HG03558 (cell line): ENCODE data around the gene EPHB1.

Source experiments
- ATAC-seq: cut with Tn5 transposase; IDR thresholded peaks from one replicate; pipeline ENCODE4 v1.9.1; 2021; ENCODE audit warnings: moderate number of reproducible peaks; ENCODE audit not compliant: unreplicated experiment; ENCODE audit errors: extremely low read depth

The EPHB1 gene

DNA sequence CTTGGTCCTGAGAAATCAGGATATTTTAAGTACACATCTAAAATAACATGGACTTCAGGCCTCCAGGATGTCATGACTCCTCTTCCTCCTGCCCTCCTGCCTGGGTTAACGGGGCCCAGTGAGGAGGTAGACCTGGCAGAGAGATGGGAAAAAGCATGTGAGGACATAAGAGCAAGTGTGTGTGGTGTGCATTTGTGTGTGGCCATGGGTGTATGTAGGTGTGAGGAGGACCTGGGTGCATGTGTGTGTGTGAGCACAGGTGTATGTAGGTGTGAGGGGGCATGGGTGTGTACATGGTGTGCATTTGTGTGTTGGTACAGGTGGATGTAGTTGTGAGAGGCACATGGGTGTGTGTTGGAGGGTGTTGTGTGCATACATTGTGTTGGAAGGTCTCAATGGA lies 105.4 kb downstream of the EPHB1 start:
- no peak for ATAC-seq

GRCh38 chr3:134901461-134901860 lies 106.4 kb downstream of the EPHB1 start:
- no peak for ATAC-seq

GRCh38 chr3:134903837-134904236 lies 108.8 kb downstream of the EPHB1 start:
- peak; percentile 4 for ATAC-seq

GRCh38 chr3:134904241-134904771 lies 109.2 kb downstream of the EPHB1 start:
- ATAC-seq, result peak; percentile 74

GRCh38 chr3:134904776-134905646 lies 110.0 kb downstream of the EPHB1 start:
- ATAC-seq, result no peak

DNA sequence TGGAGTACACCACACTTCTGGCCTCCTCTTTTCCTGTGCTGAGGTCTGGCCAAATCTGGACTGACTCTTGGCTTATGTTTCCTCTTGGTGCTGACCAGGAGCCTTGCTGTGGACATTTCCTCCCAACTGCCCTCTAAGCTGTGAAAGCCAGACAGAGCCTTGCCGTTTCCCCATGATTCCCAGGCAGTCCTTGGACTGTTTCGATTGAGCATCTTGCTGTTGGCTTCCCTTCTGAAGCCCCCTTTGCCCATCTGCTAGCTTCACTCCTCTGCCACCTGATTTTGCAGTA lies 110.5 kb downstream of the EPHB1 start:
- no peak for ATAC-seq

- no peak for ATAC-seq
Observed at GRCh38 chr3:134908271-134908670, 113.2 kb downstream of the EPHB1 start.

DNA sequence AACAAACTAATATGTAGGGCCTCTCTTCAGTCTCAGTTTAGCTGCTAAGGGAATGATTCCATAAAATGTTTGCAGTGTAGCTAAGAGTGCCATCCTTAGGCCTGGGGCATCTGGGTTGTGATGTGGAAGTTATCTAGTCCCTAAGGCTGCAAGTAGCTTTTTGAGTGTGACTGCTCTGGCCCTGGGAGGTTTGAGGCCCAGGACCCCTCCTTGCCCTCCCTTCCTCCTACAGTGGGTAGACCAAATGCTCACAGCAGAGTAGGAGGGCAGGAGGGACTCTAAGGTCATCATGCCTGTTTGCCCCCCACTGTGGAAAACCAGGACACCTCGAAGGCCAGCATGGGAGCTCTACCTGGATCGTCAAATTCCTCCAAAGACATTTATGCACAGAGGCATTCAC lies 115.0 kb downstream of the EPHB1 start:
- ATAC-seq, result no peak

GRCh38 chr3:134911586-134912548 lies 116.8 kb downstream of the EPHB1 start:
- ATAC-seq, result no peak

DNA sequence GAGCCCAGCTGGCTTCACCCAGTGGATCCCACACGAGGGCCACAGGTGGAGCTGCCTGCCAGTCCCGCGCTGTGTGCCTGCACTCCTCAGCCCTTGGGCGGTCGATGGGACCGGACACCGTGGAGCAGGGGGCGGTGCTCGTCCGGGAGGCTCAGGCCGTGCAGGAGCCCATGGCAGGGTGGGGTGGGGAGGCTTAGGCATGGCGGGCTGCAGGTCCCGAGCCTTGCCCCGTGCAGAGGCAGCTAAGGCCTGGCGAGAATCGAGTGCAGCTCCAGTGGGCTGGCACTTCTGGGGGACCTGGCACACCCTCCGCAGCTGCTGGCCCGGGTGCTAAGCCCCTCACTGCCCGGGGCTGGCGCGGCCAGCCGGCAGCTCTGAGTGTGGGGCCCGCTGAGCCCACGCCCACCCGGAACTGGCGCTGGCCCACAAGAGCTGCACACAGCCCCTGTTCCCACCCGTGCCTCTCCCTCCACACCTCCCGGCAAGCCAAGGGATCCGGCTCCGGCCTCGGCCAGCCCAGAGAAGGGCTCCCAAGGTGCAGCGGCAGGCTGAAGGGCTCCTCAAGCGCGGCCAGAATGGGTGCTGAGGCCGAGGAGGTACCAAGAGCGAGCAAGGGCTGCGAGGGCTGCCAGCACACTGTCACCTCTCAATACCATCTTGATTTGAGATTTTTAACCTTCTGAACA lies 121.4 kb downstream of the EPHB1 start:
- no peak for ATAC-seq

- no peak for ATAC-seq
Observed at GRCh38 chr3:134917631-134918030, 122.6 kb downstream of the EPHB1 start.

DNA sequence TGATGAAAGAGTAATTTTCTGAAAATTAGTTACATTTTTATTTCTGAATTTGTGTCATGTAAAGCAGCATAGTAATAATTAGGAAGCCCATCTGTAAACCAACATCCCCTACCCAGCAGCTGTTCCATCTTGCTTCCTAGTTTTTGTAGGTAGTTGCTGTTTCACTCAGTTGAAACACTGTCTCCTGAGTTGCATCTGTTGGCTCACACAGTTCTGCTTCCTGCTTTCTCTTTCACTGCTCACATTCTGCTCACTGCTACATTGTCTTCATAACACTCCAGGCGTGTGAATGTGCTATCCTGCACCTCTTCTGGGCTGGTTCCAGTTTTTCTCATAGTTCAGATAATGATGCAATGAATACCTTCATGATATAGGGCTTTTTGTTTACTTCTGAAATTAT lies 123.4 kb downstream of the EPHB1 start:
- peak; percentile 94 for ATAC-seq

GRCh38 chr3:134922101-134922500 lies 127.0 kb downstream of the EPHB1 start:
- no peak for ATAC-seq

GRCh38 chr3:134922866-134923265 lies 127.8 kb downstream of the EPHB1 start:
- ATAC-seq, result no peak

DNA sequence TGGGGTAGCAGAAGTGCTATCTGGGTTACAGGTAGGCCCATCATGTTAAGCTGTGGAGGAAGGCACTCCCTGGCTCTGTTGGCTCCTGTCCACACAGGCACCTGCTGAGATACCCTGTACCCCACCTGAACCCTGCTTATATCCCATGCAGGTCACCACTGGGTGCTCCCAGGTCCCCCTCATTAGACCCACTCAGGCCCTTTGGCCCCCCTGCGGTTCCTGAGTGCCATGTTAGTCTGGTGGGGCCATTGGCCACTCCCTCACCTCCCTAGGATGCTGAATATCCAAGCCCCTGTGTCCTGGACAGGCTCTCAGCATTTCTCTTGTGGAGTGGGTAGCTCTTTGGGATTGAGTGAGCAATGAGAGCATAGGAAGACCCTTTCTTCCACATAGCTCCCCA lies 128.2 kb downstream of the EPHB1 start:
- no peak for ATAC-seq

GRCh38 chr3:134927599-134927998 lies 132.5 kb downstream of the EPHB1 start:
- ATAC-seq, result no peak

- ATAC-seq, result no peak
Observed at GRCh38 chr3:134928392-134928791, 133.3 kb downstream of the EPHB1 start.

DNA sequence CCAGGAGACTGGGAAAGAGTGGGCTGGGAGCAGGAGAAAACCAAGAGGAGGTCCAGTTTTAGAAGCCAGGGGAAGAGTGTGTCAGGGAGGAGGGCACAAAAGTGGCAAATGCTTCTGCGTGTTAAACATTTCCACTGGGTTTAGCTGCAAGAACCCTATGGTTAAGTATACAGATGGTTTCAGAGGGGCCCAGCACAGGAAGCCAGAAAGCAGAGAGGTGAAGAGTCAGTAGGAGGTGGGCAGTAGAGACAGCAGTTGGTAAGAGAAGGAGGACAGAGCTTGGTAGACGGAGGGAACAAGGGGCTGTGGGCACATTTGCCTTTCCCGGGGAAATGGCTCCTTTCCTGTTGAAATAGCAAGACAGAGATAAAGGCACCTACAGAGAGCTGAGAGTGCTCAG lies 133.8 kb downstream of the EPHB1 start:
- ATAC-seq, result no peak

- ATAC-seq, result no peak
Observed at GRCh38 chr3:134929976-134930375, 134.9 kb downstream of the EPHB1 start.

DNA sequence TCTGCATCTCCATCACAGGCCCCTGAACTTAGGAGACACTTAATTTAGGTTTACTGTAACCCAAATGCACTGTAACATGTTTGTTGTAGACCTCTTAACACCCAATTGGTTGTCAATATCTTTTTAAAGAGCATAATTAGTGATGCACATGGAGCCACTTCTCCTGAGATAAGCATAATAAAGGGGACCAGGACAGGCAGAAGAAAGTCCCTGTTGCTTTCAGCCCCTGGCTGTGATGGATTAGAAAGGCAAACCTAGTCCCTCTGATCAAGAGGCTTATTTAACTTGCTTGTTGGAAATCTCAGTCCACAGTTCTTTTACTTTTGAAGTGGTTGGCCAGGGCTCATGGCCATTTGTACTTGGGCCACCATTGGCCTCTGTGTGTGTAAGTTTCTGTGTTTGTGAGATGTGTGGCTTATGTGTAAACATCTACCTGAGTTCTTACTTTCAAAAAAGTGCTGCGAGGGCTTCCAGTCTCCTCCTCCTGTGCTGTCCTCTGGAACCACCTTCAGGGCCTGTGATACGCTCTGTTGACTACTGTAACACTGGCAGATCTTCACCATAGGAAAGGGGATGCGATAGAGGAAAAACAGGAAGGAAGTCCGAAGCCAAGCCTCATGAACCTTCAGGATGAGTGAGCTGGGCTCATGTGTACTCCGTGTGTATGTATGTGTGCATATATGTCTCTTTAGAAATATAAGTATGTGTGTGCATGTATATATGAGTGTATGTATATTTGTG lies 136.2 kb downstream of the EPHB1 start:
- ATAC-seq, result no peak
